HepG2 (cell line): ENCODE data around the gene RRAGB. TPM values are rescaled to one million over a fixed set of nuclear protein-coding genes. Genes with fewer than 3 reads are reported as not detected.

ENCODE experiments used
- ATAC-seq: fragments of 200-7000 bp; cut with Tn5 transposase; 3 replicates; pipeline ENCODE4 v1.9.1; 2020; ENCODE audit warnings: mild to moderate bottlenecking, moderate library complexity
- BruUV-seq: library from RNA; stranded (reverse); fragments of 400-500 nt; replicated peaks from 2 replicates; lab custom pipeline; 2021; lab: Mats Ljungman, UMichigan
- CTCF ChIA-PET: fragments of 300-600 bp; formaldehyde crosslinking; extraction: SDS; loops from one replicate; lab custom pipeline; 2021; ENCODE audit warnings: low total read pairs, inconsistent platforms, low intra/inter-chr PET ratio; lab: Yijun Ruan, JAX
- POLR2A ChIA-PET: fragments of 350-600 bp; sonication (Branson Sonifier 250); formaldehyde crosslinking; loops from one replicate; lab custom pipeline; 2020; ENCODE audit warnings: antibody characterized with exemption, inconsistent platforms; lab: Yijun Ruan, JAX
- DNase-seq: peaks from one replicate; pipeline ENCODE4 v3.0.0-alpha.2; 2015; ENCODE audit warnings: low spot score
- FAIRE-seq: peaks from 3 replicates; lab custom pipeline; 2011; peaks lifted over from hg19 to GRCh38; lab: Jason Lieb, UNC
- H2AFZ ChIP-seq: one replicate; pipeline ENCODE4 v1.6.1; 2011; ENCODE audit warnings: low read length, inconsistent platforms
- H3K27ac ChIP-seq: fragments of 300-600 bp; 3 replicates; pipeline ENCODE4 v1.8.0; 2011; ENCODE audit warnings: mixed run types, mild to moderate bottlenecking, mixed read lengths, low read length, inconsistent platforms; ENCODE audit not compliant: insufficient read depth; ENCODE audit errors: extremely low read length
- H3K27me3 ChIP-seq, 2 experiments: fragments of 200-600 bp in 1 of 2; 2 replicates in 1 of 2; 3 replicates in 1 of 2; pipeline versions ENCODE4 v1.6.0 to v1.8.0; 2011; ENCODE audit warnings: low read length in 2 of 2, mild to moderate bottlenecking in 2 of 2, moderate library complexity in 2 of 2, inconsistent platforms in 1 of 2; ENCODE audit not compliant: insufficient read depth in 2 of 2, control insufficient read depth in 1 of 2
- H3K36me3 ChIP-seq, 2 experiments: fragments of 200-600 bp in 1 of 2; replicated peaks in 1 of 2; 2 replicates in 1 of 2; 3 replicates in 1 of 2; pipeline versions ENCODE4 v1.5.1 to v1.8.0; 2011; ENCODE audit warnings: low read length in 2 of 2, inconsistent platforms in 1 of 2; ENCODE audit not compliant: insufficient read depth in 2 of 2, control insufficient read depth in 1 of 2
- H3K4me1 ChIP-seq: 2 replicates; pipeline ENCODE4 v1.5.1; 2012; ENCODE audit warnings: low read length, inconsistent platforms; ENCODE audit not compliant: insufficient read depth
- H3K4me2 ChIP-seq: 2 replicates; pipeline ENCODE4 v1.6.0; 2011; ENCODE audit warnings: low read depth, low read length, inconsistent platforms
- H3K4me3 ChIP-seq, 3 experiments: fragments of 200-600 bp in 1 of 3; sonication (generic), shearing (Covaris generic) in 1 of 3; replicated peaks in 1 of 3; 2 replicates each; pipeline ENCODE4 v1.5.1; 2011 to 2016; ENCODE audit warnings: low read length in 3 of 3, inconsistent platforms in 2 of 3, low read depth in 2 of 3, mild to moderate bottlenecking in 2 of 3, control low read depth in 1 of 3, mixed read lengths in 1 of 3; ENCODE audit not compliant: insufficient read depth in 1 of 3
- H3K79me2 ChIP-seq: one replicate; pipeline ENCODE4 v1.6.1; 2011; ENCODE audit warnings: low read length, inconsistent platforms; ENCODE audit not compliant: insufficient read depth
- H3K9ac ChIP-seq: 2 replicates; pipeline ENCODE4 v1.6.0; 2011; ENCODE audit warnings: mild to moderate bottlenecking, low read depth, low read length, inconsistent platforms; ENCODE audit not compliant: insufficient read depth
- H3K9me3 ChIP-seq: 2 replicates; pipeline ENCODE4 v1.5.1; 2012; ENCODE audit warnings: mild to moderate bottlenecking, low read length
- H4K20me1 ChIP-seq: 2 replicates; pipeline ENCODE4 v1.6.0; 2011; ENCODE audit warnings: inconsistent platforms, mild to moderate bottlenecking, low read length, moderate library complexity; ENCODE audit not compliant: insufficient read depth
- CENPX ChIP-seq: sonication (generic); formaldehyde crosslinking; IDR thresholded peaks from 2 replicates; pipeline ENCODE4 v1.9.0; 2021; ENCODE audit warnings: mild to moderate bottlenecking, missing genetic modification reagents, moderate library complexity
- DPF2 ChIP-seq: sonication (generic); formaldehyde crosslinking; IDR thresholded peaks from 2 replicates; pipeline ENCODE4 v1.4.0; 2020; ENCODE audit warnings: mild to moderate bottlenecking, low read depth, missing genetic modification reagents, borderline replicate concordance
- GATAD2A ChIP-seq: IDR thresholded peaks from 2 replicates; pipeline ENCODE4 v1.6.1; 2016
- NKX3-1 ChIP-seq: sonication (generic); formaldehyde crosslinking; IDR thresholded peaks from 2 replicates; pipeline ENCODE4 v1.5.0; 2020; ENCODE audit warnings: missing genetic modification reagents
- PCBP1 ChIP-seq: fragments of 200-400 bp; formaldehyde crosslinking; IDR thresholded peaks from 2 replicates; pipeline ENCODE4 v1.6.1; 2017; ENCODE audit warnings: mild to moderate bottlenecking, low read depth, low read length, borderline replicate concordance
- TFAP4 ChIP-seq: sonication (generic); IDR thresholded peaks from 2 replicates; pipeline ENCODE4 v1.6.1; 2016; ENCODE audit warnings: low read depth, borderline replicate concordance
- ZNF569 ChIP-seq: sonication (generic); formaldehyde crosslinking; IDR thresholded peaks from 2 replicates; pipeline ENCODE4 v1.5.0; 2020; ENCODE audit warnings: mild to moderate bottlenecking, missing genetic modification reagents, moderate library complexity, borderline replicate concordance
- WGBS: methylation state at CpG from one replicate; pipeline ENCODE4 v1.1.6; 2017; ENCODE audit warnings: low lambda C conversion rate; 5-methylcytosine and 5-hydroxymethylcytosine counted together
- in situ Hi-C: cut with HindIII; loops from 2 replicates; pipeline ENCODE4 v1.10.0; 2017; ENCODE audit warnings: low pct_unique_long_range_greater_than_20kb; ENCODE audit not compliant: extremely low pct_ligation_motif_present
- intact Hi-C: fragments of 100-400 bp; cut with micrococcal nuclease; formaldehyde crosslinking; loops from one replicate; pipeline ENCODE4 v1.10.0; 2022; ENCODE audit not compliant: unreplicated experiment
- polyA plus RNA-seq, 8 experiments: library from polyadenylated mRNA; depleted of rRNA in 3 of 8; stranded (reverse) in 7 of 8; unstranded in 1 of 8; fragments of >200 nt; fragmentation: Illumina TruSeq in 4 of 8; extraction: Trizol in 4 of 8; gene quantifications; 2 replicates each; pipeline versions ENCODE4 v1.2.1 to v1.2.3, GENCODE V29; 2011 to 2016; ENCODE audit warnings: low read depth in 4 of 8, missing spikeins in 1 of 8, mixed read lengths in 1 of 8; ENCODE audit not compliant: insufficient read depth in 1 of 8
- total RNA-seq, 5 experiments: library from RNA; depleted of rRNA; stranded (reverse); fragments of >200 nt; fragmentation: Illumina TruSeq; extraction: Trizol; gene quantifications; 2 replicates each; pipeline ENCODE4 v1.2.3, GENCODE V29; 2016; ENCODE audit warnings: low read depth in 1 of 5
- TF ChIP-seq, protein P1 (sequence below): sonication (generic); formaldehyde crosslinking; IDR thresholded peaks from 2 replicates; pipeline ENCODE4 v1.4.0; 2020; ENCODE audit warnings: missing genetic modification reagents

The RRAGB gene
- total and polyA plus RNA-seq, 2 of the 13 experiments (the other 11 are each of a cell fraction or from before 2014, with no cell fraction given), result 12.2 to 19.9 TPM

DNA sequence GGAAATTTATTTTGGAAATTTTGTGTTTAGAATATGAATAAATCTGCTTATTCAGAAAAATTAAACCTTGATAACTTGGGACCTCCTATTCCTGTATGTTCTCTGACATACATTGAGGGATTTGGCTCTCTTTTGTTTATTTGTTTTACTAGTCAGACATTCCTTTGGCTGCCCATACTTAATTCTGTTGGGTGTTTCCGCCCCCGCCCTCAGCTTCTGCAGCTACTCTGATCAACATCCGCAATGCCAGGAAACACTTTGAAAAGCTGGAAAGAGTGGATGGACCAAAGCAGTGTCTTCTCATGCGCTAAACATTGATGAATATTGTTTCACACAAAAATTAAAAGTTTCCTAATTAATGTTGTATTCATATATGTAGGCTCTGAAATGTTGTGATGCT is 40.5 kb downstream of the RRAGB start:
- DNase-seq, result no peak
- 100% methylated on average over 4 of the region's 4 CpGs for WGBS
- H3K27ac ChIP-seq, result no peak overlapping the region
- TF ChIP-seq PCBP1 (no peak), ZNF569 (CRISPR knock-in tag) (no peak)
- H3K4me3 ChIP-seq, result no peak overlapping the region
- H3K9ac ChIP-seq, result no peak overlapping the region
- intact Hi-C loops, result no loop called here
- in situ Hi-C loops, result no loop called here
- FAIRE-seq, result no peak
- ChIA-PET POLR2A (no interaction called here), CTCF (no interaction called here)
- BruUV-seq, result no TSS peak
- no peak overlapping the region for H2AFZ ChIP-seq
- H3K4me2 ChIP-seq, result no peak overlapping the region
- no peaks in the 10 kb centered on the region for H3K79me2 ChIP-seq
- H3K36me3 ChIP-seq, result peaks cover 0 to 6% of the 10 kb centered on the region in 2 experiments; a peak in 1 of 5 replicates
- H3K4me1 ChIP-seq, result no peaks in the 10 kb centered on the region
- H3K27me3 ChIP-seq, result no peaks in the 10 kb centered on the region
- no peaks in the 10 kb centered on the region for H3K9me3 ChIP-seq
- no peak for ATAC-seq
- H4K20me1 ChIP-seq, result no peaks in the 10 kb centered on the region

DNA sequence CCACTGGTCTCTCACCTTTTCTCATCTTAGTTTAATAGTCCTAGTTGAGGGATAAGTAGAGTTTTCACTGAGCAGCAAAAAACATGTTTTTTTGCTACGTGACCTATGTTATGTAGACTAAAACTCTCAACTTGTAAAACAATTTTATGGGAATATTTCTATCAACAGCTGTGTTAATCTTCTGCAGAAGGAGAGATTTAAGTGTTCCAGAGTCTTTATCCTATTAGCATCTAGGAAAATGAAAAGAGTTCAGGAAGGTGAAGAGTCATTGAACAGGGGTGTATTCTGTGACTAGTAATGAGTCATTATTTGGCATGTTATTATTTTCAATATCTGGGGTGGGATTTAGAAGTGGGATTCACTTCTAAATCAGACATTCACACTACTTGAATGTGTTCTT is 41.9 kb downstream of the RRAGB start:
- ATAC-seq (no peak), FAIRE-seq (no peak), DNase-seq (no peak)
- H3K4me1 ChIP-seq, result no peaks in the 10 kb centered on the region
- no peak overlapping the region for H3K27ac ChIP-seq
- H2AFZ ChIP-seq, result no peak overlapping the region
- no peak overlapping the region for H3K4me2 ChIP-seq
- no peaks in the 10 kb centered on the region for H3K79me2 ChIP-seq
- POLR2A ChIA-PET, result no interaction called here
- CTCF ChIA-PET, result no interaction called here
- intact Hi-C loops, result no loop called here
- no peaks in the 10 kb centered on the region for H3K27me3 ChIP-seq
- no peak overlapping the region for H3K4me3 ChIP-seq
- peaks cover 0 to 3% of the 10 kb centered on the region in 2 experiments; a peak in 1 of 5 replicates for H3K36me3 ChIP-seq
- no TSS peak for BruUV-seq
- in situ Hi-C loops, result no loop called here
- 88% methylated on average over 1 of the region's 1 CpG for WGBS
- H3K9ac ChIP-seq, result no peak overlapping the region
- TF ChIP-seq DPF2 (no peak), NKX3-1 (CRISPR knock-in tag) (no peak), TFAP4 (no peak), CENPX (CRISPR knock-in tag) (no peak), GATAD2A (CRISPR knock-in tag) (no peak)
- TF ChIP-seq, protein P1, sequence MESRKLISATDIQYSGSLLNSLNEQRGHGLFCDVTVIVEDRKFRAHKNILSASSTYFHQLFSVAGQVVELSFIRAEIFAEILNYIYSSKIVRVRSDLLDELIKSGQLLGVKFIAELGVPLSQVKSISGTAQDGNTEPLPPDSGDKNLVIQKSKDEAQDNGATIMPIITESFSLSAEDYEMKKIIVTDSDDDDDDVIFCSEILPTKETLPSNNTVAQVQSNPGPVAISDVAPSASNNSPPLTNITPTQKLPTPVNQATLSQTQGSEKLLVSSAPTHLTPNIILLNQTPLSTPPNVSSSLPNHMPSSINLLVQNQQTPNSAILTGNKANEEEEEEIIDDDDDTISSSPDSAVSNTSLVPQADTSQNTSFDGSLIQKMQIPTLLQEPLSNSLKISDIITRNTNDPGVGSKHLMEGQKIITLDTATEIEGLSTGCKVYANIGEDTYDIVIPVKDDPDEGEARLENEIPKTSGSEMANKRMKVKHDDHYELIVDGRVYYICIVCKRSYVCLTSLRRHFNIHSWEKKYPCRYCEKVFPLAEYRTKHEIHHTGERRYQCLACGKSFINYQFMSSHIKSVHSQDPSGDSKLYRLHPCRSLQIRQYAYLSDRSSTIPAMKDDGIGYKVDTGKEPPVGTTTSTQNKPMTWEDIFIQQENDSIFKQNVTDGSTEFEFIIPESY, result no peak
- H4K20me1 ChIP-seq, result no peaks in the 10 kb centered on the region
- H3K9me3 ChIP-seq, result no peaks in the 10 kb centered on the region
